ENCODE data around the gene TMC7.
"Not testable (repeated sequence)": the region's sequence is repeated elsewhere in the genome, so short reads cannot be mapped to it uniquely, and the experiment has no call there.

GRCh38 chr16:18955874-18956580 is 27.7 kb upstream of the TMC7 start:
- TF ChIP-seq CTCF, POLR2A (IDR thresholded peaks at IDR 0.05): not testable (repeated sequence)

Measured in right lobe of liver (tissue), 4 donors.